K562 (cell line): ENCODE results near the gene LIMK1. TPM values are rescaled to one million over a fixed set of nuclear protein-coding genes. Genes with fewer than 3 reads are reported as not detected.
A peak's percentile ranks its signal among the peaks of the same experiment; 100 is the strongest.

ENCODE experiments used
- CBX2 ChIP-seq: fragments of 200-600 bp; sonication (generic); IDR thresholded peaks from one replicate; pipeline ENCODE4 v1.6.1; 2012; ENCODE audit warnings: mild to moderate bottlenecking, low read length, inconsistent platforms; ENCODE audit not compliant: insufficient read depth, poor library complexity, severe bottlenecking
- DMBX1 ChIP-seq: fragments of 250-450 bp; sonication (Bioruptor Pico); IDR thresholded peaks from 2 replicates; pipeline ENCODE4 v1.8.0; 2022; ENCODE audit warnings: inconsistent platforms, mild to moderate bottlenecking, moderate library complexity, borderline replicate concordance
- TRIM24 ChIP-seq, 2 experiments: fragments of 450-650 bp; IDR thresholded peaks; 2 replicates each; pipeline ENCODE4 v1.6.1; 2016
- polyA plus RNA-seq, 8 experiments: library from polyadenylated mRNA; depleted of rRNA in 4 of 8; stranded (reverse) in 5 of 8; unstranded in 3 of 8; fragments of >200 nt; fragmentation: Nextera tagmentation in 2 of 8; fragmentation: Illumina TruSeq in 1 of 8; extraction: Ambion mirVana in 2 of 8; extraction: Trizol in 1 of 8; gene quantifications; 2 replicates each; pipeline versions ENCODE4 v1.2.1 to v1.2.3, GENCODE V29; 2011 to 2014; ENCODE audit warnings: inconsistent platforms in 1 of 8, missing spikeins in 1 of 8
- total RNA-seq, 7 experiments: library from RNA; depleted of rRNA in 6 of 7; stranded (reverse); fragments of >200 nt in 6 of 7; fragmentation: Illumina TruSeq in 2 of 7; extraction: Trizol in 2 of 7; gene quantifications; 2 replicates each; pipeline versions ENCODE4 v1.2.1 to v1.2.3, GENCODE V29; 2011 to 2021; ENCODE audit warnings: low replicate concordance in 1 of 7
- TF ChIP-seq, protein P1 (sequence below): fragments of 450-650 bp; IDR thresholded peaks from 2 replicates; pipeline ENCODE4 v1.6.1; 2016; ENCODE audit warnings: mild to moderate bottlenecking, moderate library complexity
- TF ChIP-seq, protein P2 (sequence below): fragments of 250-450 bp; sonication (Bioruptor Pico); IDR thresholded peaks from 2 replicates; pipeline ENCODE4 v1.8.0; 2021; ENCODE audit warnings: borderline replicate concordance, mild to moderate bottlenecking, moderate library complexity; ENCODE audit not compliant: poor library complexity, severe bottlenecking
- TF ChIP-seq, protein P3 (sequence below): fragments of 450-650 bp; IDR thresholded peaks from 2 replicates; pipeline ENCODE4 v1.6.1; 2017; ENCODE audit warnings: antibody characterized with exemption, mild to moderate bottlenecking
- TF ChIP-seq, protein P4 (sequence below): fragments of 450-650 bp; IDR thresholded peaks from 2 replicates; pipeline ENCODE4 v1.6.1; 2016; ENCODE audit warnings: missing biosample characterization, missing genetic modification characterization

The LIMK1 gene
- total and polyA plus RNA-seq, 9 of the 15 experiments (the other 6 are each of a cell fraction or from before 2014, with no cell fraction given) = 0.14 to 30.0 (median 15.9) TPM

GRCh38 chr7:74165867-74166593 lies 82.4 kb downstream of the LIMK1 start (continued):
- TF ChIP-seq, protein P1, sequence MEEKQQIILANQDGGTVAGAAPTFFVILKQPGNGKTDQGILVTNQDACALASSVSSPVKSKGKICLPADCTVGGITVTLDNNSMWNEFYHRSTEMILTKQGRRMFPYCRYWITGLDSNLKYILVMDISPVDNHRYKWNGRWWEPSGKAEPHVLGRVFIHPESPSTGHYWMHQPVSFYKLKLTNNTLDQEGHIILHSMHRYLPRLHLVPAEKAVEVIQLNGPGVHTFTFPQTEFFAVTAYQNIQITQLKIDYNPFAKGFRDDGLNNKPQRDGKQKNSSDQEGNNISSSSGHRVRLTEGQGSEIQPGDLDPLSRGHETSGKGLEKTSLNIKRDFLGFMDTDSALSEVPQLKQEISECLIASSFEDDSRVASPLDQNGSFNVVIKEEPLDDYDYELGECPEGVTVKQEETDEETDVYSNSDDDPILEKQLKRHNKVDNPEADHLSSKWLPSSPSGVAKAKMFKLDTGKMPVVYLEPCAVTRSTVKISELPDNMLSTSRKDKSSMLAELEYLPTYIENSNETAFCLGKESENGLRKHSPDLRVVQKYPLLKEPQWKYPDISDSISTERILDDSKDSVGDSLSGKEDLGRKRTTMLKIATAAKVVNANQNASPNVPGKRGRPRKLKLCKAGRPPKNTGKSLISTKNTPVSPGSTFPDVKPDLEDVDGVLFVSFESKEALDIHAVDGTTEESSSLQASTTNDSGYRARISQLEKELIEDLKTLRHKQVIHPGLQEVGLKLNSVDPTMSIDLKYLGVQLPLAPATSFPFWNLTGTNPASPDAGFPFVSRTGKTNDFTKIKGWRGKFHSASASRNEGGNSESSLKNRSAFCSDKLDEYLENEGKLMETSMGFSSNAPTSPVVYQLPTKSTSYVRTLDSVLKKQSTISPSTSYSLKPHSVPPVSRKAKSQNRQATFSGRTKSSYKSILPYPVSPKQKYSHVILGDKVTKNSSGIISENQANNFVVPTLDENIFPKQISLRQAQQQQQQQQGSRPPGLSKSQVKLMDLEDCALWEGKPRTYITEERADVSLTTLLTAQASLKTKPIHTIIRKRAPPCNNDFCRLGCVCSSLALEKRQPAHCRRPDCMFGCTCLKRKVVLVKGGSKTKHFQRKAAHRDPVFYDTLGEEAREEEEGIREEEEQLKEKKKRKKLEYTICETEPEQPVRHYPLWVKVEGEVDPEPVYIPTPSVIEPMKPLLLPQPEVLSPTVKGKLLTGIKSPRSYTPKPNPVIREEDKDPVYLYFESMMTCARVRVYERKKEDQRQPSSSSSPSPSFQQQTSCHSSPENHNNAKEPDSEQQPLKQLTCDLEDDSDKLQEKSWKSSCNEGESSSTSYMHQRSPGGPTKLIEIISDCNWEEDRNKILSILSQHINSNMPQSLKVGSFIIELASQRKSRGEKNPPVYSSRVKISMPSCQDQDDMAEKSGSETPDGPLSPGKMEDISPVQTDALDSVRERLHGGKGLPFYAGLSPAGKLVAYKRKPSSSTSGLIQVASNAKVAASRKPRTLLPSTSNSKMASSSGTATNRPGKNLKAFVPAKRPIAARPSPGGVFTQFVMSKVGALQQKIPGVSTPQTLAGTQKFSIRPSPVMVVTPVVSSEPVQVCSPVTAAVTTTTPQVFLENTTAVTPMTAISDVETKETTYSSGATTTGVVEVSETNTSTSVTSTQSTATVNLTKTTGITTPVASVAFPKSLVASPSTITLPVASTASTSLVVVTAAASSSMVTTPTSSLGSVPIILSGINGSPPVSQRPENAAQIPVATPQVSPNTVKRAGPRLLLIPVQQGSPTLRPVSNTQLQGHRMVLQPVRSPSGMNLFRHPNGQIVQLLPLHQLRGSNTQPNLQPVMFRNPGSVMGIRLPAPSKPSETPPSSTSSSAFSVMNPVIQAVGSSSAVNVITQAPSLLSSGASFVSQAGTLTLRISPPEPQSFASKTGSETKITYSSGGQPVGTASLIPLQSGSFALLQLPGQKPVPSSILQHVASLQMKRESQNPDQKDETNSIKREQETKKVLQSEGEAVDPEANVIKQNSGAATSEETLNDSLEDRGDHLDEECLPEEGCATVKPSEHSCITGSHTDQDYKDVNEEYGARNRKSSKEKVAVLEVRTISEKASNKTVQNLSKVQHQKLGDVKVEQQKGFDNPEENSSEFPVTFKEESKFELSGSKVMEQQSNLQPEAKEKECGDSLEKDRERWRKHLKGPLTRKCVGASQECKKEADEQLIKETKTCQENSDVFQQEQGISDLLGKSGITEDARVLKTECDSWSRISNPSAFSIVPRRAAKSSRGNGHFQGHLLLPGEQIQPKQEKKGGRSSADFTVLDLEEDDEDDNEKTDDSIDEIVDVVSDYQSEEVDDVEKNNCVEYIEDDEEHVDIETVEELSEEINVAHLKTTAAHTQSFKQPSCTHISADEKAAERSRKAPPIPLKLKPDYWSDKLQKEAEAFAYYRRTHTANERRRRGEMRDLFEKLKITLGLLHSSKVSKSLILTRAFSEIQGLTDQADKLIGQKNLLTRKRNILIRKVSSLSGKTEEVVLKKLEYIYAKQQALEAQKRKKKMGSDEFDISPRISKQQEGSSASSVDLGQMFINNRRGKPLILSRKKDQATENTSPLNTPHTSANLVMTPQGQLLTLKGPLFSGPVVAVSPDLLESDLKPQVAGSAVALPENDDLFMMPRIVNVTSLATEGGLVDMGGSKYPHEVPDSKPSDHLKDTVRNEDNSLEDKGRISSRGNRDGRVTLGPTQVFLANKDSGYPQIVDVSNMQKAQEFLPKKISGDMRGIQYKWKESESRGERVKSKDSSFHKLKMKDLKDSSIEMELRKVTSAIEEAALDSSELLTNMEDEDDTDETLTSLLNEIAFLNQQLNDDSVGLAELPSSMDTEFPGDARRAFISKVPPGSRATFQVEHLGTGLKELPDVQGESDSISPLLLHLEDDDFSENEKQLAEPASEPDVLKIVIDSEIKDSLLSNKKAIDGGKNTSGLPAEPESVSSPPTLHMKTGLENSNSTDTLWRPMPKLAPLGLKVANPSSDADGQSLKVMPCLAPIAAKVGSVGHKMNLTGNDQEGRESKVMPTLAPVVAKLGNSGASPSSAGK = no peak
- TF ChIP-seq DMBX1 (CRISPR knock-in tag) = no peak
- TF ChIP-seq, protein P2, sequence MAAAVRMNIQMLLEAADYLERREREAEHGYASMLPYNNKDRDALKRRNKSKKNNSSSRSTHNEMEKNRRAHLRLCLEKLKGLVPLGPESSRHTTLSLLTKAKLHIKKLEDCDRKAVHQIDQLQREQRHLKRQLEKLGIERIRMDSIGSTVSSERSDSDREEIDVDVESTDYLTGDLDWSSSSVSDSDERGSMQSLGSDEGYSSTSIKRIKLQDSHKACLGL (CRISPR knock-in tag) = no peak
- TF ChIP-seq, protein P3, sequence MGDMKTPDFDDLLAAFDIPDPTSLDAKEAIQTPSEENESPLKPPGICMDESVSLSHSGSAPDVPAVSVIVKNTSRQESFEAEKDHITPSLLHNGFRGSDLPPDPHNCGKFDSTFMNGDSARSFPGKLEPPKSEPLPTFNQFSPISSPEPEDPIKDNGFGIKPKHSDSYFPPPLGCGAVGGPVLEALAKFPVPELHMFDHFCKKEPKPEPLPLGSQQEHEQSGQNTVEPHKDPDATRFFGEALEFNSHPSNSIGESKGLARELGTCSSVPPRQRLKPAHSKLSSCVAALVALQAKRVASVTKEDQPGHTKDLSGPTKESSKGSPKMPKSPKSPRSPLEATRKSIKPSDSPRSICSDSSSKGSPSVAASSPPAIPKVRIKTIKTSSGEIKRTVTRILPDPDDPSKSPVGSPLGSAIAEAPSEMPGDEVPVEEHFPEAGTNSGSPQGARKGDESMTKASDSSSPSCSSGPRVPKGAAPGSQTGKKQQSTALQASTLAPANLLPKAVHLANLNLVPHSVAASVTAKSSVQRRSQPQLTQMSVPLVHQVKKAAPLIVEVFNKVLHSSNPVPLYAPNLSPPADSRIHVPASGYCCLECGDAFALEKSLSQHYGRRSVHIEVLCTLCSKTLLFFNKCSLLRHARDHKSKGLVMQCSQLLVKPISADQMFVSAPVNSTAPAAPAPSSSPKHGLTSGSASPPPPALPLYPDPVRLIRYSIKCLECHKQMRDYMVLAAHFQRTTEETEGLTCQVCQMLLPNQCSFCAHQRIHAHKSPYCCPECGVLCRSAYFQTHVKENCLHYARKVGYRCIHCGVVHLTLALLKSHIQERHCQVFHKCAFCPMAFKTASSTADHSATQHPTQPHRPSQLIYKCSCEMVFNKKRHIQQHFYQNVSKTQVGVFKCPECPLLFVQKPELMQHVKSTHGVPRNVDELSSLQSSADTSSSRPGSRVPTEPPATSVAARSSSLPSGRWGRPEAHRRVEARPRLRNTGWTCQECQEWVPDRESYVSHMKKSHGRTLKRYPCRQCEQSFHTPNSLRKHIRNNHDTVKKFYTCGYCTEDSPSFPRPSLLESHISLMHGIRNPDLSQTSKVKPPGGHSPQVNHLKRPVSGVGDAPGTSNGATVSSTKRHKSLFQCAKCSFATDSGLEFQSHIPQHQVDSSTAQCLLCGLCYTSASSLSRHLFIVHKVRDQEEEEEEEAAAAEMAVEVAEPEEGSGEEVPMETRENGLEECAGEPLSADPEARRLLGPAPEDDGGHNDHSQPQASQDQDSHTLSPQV = no peak
- no peak for TF ChIP-seq CBX2
- TF ChIP-seq TRIM24 (IDR thresholded peaks at IDR 0.05) = 0 out of 4 replicates have a peak, but pooled peaks of 1 of the 2 experiments have one; percentile 15
- TF ChIP-seq, protein P4, sequence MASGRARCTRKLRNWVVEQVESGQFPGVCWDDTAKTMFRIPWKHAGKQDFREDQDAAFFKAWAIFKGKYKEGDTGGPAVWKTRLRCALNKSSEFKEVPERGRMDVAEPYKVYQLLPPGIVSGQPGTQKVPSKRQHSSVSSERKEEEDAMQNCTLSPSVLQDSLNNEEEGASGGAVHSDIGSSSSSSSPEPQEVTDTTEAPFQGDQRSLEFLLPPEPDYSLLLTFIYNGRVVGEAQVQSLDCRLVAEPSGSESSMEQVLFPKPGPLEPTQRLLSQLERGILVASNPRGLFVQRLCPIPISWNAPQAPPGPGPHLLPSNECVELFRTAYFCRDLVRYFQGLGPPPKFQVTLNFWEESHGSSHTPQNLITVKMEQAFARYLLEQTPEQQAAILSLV (tag) = no peak
